Heart left ventricle (tissue), 16 donors: Measurements from ENCODE around the gene XPR1. TPM values are rescaled to one million over a fixed set of nuclear protein-coding genes. Genes with fewer than 3 reads are reported as not detected.

Experiments used
- ATAC-seq, 4 donors: fragments of 200-7000 bp; cut with Tn5 transposase; one replicate each; pipeline ENCODE4 v1.9.1; 2020 to 2022; ENCODE audit warnings: moderate library complexity in 4 of 4, mild to moderate bottlenecking in 3 of 4, moderate number of reproducible peaks in 1 of 4
- DNase-seq, 5 donors: peaks; one replicate each; pipeline ENCODE4 v3.0.0-alpha.2; 2020
- H3K27ac ChIP-seq, 12 donors: fragments of 200-600 bp; sonication (generic) in 4 of 12; one replicate each; pipeline versions ENCODE4 v1.5.0 to v1.8.0; 2016 to 2022; ENCODE audit warnings: mild to moderate bottlenecking in 2 of 12
- H3K27me3 ChIP-seq, 9 donors: fragments of 200-600 bp; sonication (generic) in 2 of 9; one replicate each; pipeline versions ENCODE4 v1.5.1 to v1.8.0; 2016 to 2022; ENCODE audit warnings: mild to moderate bottlenecking in 3 of 9
- H3K36me3 ChIP-seq, 9 donors: fragments of 200-600 bp; sonication (generic) in 2 of 9; one replicate each; pipeline versions ENCODE4 v1.5.0 to v1.8.0; 2018 to 2022; ENCODE audit warnings: mild to moderate bottlenecking in 2 of 9
- H3K4me1 ChIP-seq, 12 donors: fragments of 200-600 bp; sonication (generic) in 4 of 12; one replicate each; pipeline versions ENCODE4 v1.5.0 to v1.8.0; 2016 to 2022; ENCODE audit warnings: mild to moderate bottlenecking in 3 of 12
- H3K4me3 ChIP-seq, 12 donors: fragments of 200-600 bp; sonication (generic) in 4 of 12; one replicate each; pipeline versions ENCODE4 v1.5.0 to v1.8.0; 2017 to 2022; ENCODE audit warnings: mild to moderate bottlenecking in 9 of 12, moderate library complexity in 4 of 12
- H3K9me3 ChIP-seq, 12 donors: fragments of 200-600 bp; sonication (generic) in 4 of 12; one replicate each; pipeline versions ENCODE4 v1.5.0 to v1.8.0; 2016 to 2022; ENCODE audit warnings: mild to moderate bottlenecking in 1 of 12
- CTCF ChIP-seq, 12 donors: fragments of 200-600 bp; sonication (generic) in 4 of 12; IDR thresholded peaks; one replicate each; pipeline versions ENCODE4 v1.5.0 to v1.8.0; 2018 to 2022; ENCODE audit warnings: antibody characterized with exemption in 12 of 12, mild to moderate bottlenecking in 5 of 12
- POLR2A ChIP-seq, 2 donors: fragments of 450-650 bp; IDR thresholded peaks; one replicate each; pipeline ENCODE4 v1.6.1; 2017; ENCODE audit warnings: antibody characterized with exemption in 2 of 2, mild to moderate bottlenecking in 2 of 2, moderate library complexity in 2 of 2
- WGBS, 4 donors: extraction: QIAGEN DNeasy Blood & Tissue Kit in 2 of 4; methylation state at CpG; one replicate each; pipeline versions ENCODE4 v1.1.5 to v1.1.7; 2013 to 2018; 5-methylcytosine and 5-hydroxymethylcytosine counted together
- intact Hi-C, 10 donors: fragments of 100-400 bp; cut with DNase I; formaldehyde crosslinking; loops; one replicate each; pipeline versions ENCODE4 v1.11.1 to v1.14.2; 2022
- polyA plus RNA-seq, 2 donors: library from polyadenylated mRNA; stranded (reverse); fragments of 200-250 nt; gene quantifications; one replicate each; pipeline ENCODE4 v1.2.3, GENCODE V29; 2013
- total RNA-seq, 9 donors: library from RNA; depleted of rRNA in 2 of 9; stranded (reverse); fragments of >200 nt in 2 of 9; fragmentation: NEBNext Ultra II Directional in 3 of 9; extraction: Animal tissue kit (Norgen Biotek cat#: 25700) in 3 of 9; gene quantifications; one replicate each; pipeline versions ENCODE4 v1.1.0 to v1.2.4, GENCODE V29; 2016 to 2023
- donor health status: ischemic (EF 13 %, LVEDD 7.1; RV severe dilation, severe dysfunction).
- donor health status: healthy with polysubstance abuse.
- donor health status: DM: no; HTN: yes; CAD: no.
- donor health status: DM: no; HTN: no; CAD: no.
- donor health status: ischemic (EF 25% LVEDD 6.9; RV normal size, moderate dysfunction).
- donor health status: ischemic (EF 25% LVEDD 5.7; RV mildly dilated, moderate dysfunction).
- donor health status: healthy.
- donor health status: DM: yes; HTN: yes; CAD: no.
- donor health status: ischemic (EF 35%, LVEDD 5.7; RV mildly dilated, moderate dysfunction).
- donor health status: nonischemic (EF 11% LVEDD 7.7; RV severe dilation, severe dysfunction).
- donor health status: DM: yes; HTN: yes; CAD: no.
- donor health status: PGD.
- donor health status: ischemic (EF 29% LVEDD 5.4; RV normal size, mild dysfunction).
- donor health status: nonischemic (EF 23%, LVEDD 6.1; RV moderate dilation, normal function).

Gene XPR1
- total and polyA plus RNA-seq, 11 donors: 18.6 to 163 (median 59.8) TPM

- ATAC-seq: no peak
These were observed 305.9 kb downstream of the XPR1 start for GRCh38 chr1:180937624-180938225.

GRCh38 chr1:180939073-180939710 is 307.4 kb downstream of the XPR1 start:
- no peaks in the 10 kb centered on the region for H3K9me3 ChIP-seq
- H3K36me3 ChIP-seq: peaks cover 0 to 55% (median 25%) of the 10 kb centered on the region in 9 donors
- 68 to 80% (median 76%) methylated on average over 9 of the region's 9 CpGs for WGBS, 4 donors
- H3K27me3 ChIP-seq: no peaks in the 10 kb centered on the region
- no peaks in the 10 kb centered on the region for H3K4me1 ChIP-seq
- intact Hi-C loops: no loop called here
- ATAC-seq: no peak
- peak in 1 of 5 donors; percentile 7 for DNase-seq
- no peak overlapping the region for H3K4me3 ChIP-seq
- no peak overlapping the region for H3K27ac ChIP-seq
- TF ChIP-seq POLR2A (IDR thresholded peaks at IDR 0.05) (no peak), CTCF (IDR thresholded peaks at IDR 0.05) (no peak)

More at GRCh38 chr1:180937624-180938225, 305.9 kb downstream of the XPR1 start:
- H3K36me3 ChIP-seq: peaks cover 0 to 45% (median 18%) of the 10 kb centered on the region in 9 donors
- H3K9me3 ChIP-seq: no peaks in the 10 kb centered on the region
- no peaks in the 10 kb centered on the region for H3K27me3 ChIP-seq
- no peaks in the 10 kb centered on the region for H3K4me1 ChIP-seq
- peak in 1 of 5 donors; percentile 4 for DNase-seq
- TF ChIP-seq CTCF (IDR thresholded peaks at IDR 0.05) (no peak), POLR2A (IDR thresholded peaks at IDR 0.05) (no peak)
- no peak overlapping the region for H3K27ac ChIP-seq
- 82 to 88% (median 84%) methylated on average over 7 to 9 of the region's 9 CpGs for WGBS, 4 donors
- H3K4me3 ChIP-seq: no peak overlapping the region
- intact Hi-C loops: no loop called here

GRCh38 chr1:180939711-180940103 is 307.9 kb downstream of the XPR1 start:
- Histone ChIP-seq H3K4me1 (no peaks in the 10 kb centered on the region), H3K9me3 (no peaks in the 10 kb centered on the region), H3K27me3 (no peaks in the 10 kb centered on the region), H3K27ac (no peak overlapping the region), H3K4me3 (no peak overlapping the region), H3K36me3 (peaks cover 0 to 60% (median 30%) of the 10 kb centered on the region in 9 donors)
- ATAC-seq (no peak), DNase-seq (peak in 1 of 5 donors; percentile 13)
- 90 to 97% (median 93%) methylated on average over 3 of the region's 3 CpGs for WGBS, 4 donors
- TF ChIP-seq CTCF (IDR thresholded peaks at IDR 0.05): no peak
- no peak for TF ChIP-seq POLR2A (IDR thresholded peaks at IDR 0.05)
- intact Hi-C loops: no loop called here

Other genes with a start within 250 kb of the XPR1 start
- 10 to 100 TPM; 18.6 to 24.6 (median 21.5) TPM for gene ACBD6, start 129.4 kb upstream of the XPR1 start, total RNA-seq
- gene ACBD6, start 129.4 kb upstream of the XPR1 start, polyA plus RNA-seq: 10 to 100 TPM; 26.8 to 35.8 TPM
- 10 to 100 TPM in 1 of 9 donors, 1 to 10 TPM in 8; 1.5 to 13.9 (median 2.4) TPM for gene OVAAL, start 73.1 kb upstream of the XPR1 start, total RNA-seq
- gene OVAAL, start 73.1 kb upstream of the XPR1 start, polyA plus RNA-seq: 10 to 100 TPM in 1 of 2 donors, 1 to 10 TPM in 1; 2.8 to 13.8 TPM